HepG2 (cell line): ENCODE data around the gene TK1.

Experiments
- EZH2 ChIP-seq: conservative IDR thresholded peaks from 2 replicates; pipeline ENCODE4 v1.6.1; 2012; ENCODE audit warnings: mild to moderate bottlenecking, low read depth, low read length, moderate library complexity
- HDAC6 ChIP-seq: fragments of 200-600 bp; sonication (generic); IDR thresholded peaks from 2 replicates; pipeline ENCODE4 v1.7.0; 2017; ENCODE audit warnings: mild to moderate bottlenecking, antibody characterized with exemption, low read length, low read depth
- MTA1 ChIP-seq: sonication (generic); formaldehyde crosslinking; IDR thresholded peaks from 2 replicates; pipeline ENCODE4 v1.4.0; 2020; ENCODE audit warnings: missing genetic modification reagents, mild to moderate bottlenecking, borderline replicate concordance
- MZF1 ChIP-seq: sonication (generic); formaldehyde crosslinking; IDR thresholded peaks from 2 replicates; pipeline ENCODE4 v1.8.1; 2023; ENCODE audit warnings: mild to moderate bottlenecking, missing genetic modification reagents, borderline replicate concordance
- NCOA1 ChIP-seq: sonication (generic); formaldehyde crosslinking; IDR thresholded peaks from 2 replicates; pipeline ENCODE4 v1.9.0; 2021; ENCODE audit warnings: missing genetic modification reagents
- PCBP2 ChIP-seq: fragments of 200-400 bp; formaldehyde crosslinking; optimal IDR thresholded peaks from 2 replicates; pipeline ENCODE3; 2018; ENCODE audit warnings: low read length, low read depth; ENCODE audit not compliant: poor library complexity, severe bottlenecking
- POLR2AphosphoS5 ChIP-seq: IDR thresholded peaks from 2 replicates; pipeline ENCODE4 v1.6.1; 2012; ENCODE audit warnings: low read depth, low read length
- ZNF451 ChIP-seq: sonication (generic); formaldehyde crosslinking; IDR thresholded peaks from 2 replicates; pipeline ENCODE4 v1.5.0; 2020; ENCODE audit warnings: mild to moderate bottlenecking, missing genetic modification reagents
- TF ChIP-seq, protein P1 (sequence below): sonication (generic); formaldehyde crosslinking; IDR thresholded peaks from 2 replicates; pipeline ENCODE4; 2020; ENCODE audit warnings: missing genetic modification reagents, mild to moderate bottlenecking, borderline replicate concordance

DNA sequence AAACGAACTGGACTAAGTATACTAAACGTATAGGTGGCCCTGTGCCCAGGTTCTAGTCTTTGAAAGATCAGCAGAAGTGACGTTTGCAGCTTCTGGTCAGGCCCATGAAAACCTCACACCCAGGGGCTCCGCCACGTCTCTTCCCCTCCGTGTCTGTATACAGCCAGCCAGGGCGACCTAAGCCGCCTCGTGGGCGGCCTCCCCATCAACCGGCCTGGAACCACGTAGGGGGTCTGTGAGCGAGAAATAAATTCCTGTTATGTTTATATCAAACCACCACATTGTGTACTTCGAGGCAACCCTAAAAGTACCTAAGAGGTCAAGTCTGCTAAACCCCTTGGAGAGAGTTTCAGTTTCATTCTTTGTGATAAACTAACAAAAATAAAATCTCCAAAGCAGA, 6.8 kb downstream of the TK1 start:
- TF ChIP-seq EZH2 (no peak), ZNF451 (CRISPR knock-in tag) (no peak), MZF1 (CRISPR knock-in tag) (no peak), NCOA1 (CRISPR knock-in tag) (no peak), PCBP2 (no peak), POLR2AphosphoS5 (no peak), MTA1 (CRISPR knock-in tag) (no peak), HDAC6 (no peak)
- TF ChIP-seq, protein P1, sequence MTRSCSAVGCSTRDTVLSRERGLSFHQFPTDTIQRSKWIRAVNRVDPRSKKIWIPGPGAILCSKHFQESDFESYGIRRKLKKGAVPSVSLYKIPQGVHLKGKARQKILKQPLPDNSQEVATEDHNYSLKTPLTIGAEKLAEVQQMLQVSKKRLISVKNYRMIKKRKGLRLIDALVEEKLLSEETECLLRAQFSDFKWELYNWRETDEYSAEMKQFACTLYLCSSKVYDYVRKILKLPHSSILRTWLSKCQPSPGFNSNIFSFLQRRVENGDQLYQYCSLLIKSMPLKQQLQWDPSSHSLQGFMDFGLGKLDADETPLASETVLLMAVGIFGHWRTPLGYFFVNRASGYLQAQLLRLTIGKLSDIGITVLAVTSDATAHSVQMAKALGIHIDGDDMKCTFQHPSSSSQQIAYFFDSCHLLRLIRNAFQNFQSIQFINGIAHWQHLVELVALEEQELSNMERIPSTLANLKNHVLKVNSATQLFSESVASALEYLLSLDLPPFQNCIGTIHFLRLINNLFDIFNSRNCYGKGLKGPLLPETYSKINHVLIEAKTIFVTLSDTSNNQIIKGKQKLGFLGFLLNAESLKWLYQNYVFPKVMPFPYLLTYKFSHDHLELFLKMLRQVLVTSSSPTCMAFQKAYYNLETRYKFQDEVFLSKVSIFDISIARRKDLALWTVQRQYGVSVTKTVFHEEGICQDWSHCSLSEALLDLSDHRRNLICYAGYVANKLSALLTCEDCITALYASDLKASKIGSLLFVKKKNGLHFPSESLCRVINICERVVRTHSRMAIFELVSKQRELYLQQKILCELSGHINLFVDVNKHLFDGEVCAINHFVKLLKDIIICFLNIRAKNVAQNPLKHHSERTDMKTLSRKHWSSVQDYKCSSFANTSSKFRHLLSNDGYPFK = no peak
